Measurements from ENCODE around the gene SLC37A1.

The SLC37A1 gene

GRCh38 chr21:42515708-42516502 lies 2.3 kb downstream of the SLC37A1 start:
- TF ChIP-seq CTCF (conservative IDR thresholded peaks at IDR 0.05), result no peak
- H3K27ac ChIP-seq, result peak overlapping the region; percentile 97

- H3K27ac ChIP-seq, result peak overlapping the region; percentile 97; the same call in 1 of the 2 replicates
- TF ChIP-seq CTCF (conservative IDR thresholded peaks at IDR 0.05), result no peak
These were observed 4.6 kb downstream of the SLC37A1 start for GRCh38 chr21:42518215-42518614.

DNA sequence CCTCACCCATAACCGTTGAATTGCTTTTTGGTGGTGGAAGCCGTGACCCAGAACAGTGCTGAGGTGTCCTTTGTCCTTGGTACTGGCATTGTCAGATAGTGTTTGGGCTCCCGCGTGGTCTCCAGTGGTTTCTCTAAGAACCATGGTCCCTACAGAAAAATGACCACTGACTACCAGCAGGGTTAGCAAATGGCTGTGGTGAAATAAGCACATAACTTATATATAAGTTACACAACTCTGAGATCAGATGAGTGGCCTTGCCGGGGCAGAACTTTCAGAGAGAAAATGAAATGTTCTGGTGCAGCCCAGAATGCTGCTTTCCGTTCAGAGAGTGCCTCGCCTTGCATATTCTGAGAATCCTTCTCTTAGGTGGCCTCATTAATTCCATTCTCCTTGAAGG lies 5.0 kb downstream of the SLC37A1 start:
- TF ChIP-seq CTCF (conservative IDR thresholded peaks at IDR 0.05), result no peak
- H3K27ac ChIP-seq, result peak overlapping the region; percentile 97; the same call in 1 of the 2 replicates

DNA sequence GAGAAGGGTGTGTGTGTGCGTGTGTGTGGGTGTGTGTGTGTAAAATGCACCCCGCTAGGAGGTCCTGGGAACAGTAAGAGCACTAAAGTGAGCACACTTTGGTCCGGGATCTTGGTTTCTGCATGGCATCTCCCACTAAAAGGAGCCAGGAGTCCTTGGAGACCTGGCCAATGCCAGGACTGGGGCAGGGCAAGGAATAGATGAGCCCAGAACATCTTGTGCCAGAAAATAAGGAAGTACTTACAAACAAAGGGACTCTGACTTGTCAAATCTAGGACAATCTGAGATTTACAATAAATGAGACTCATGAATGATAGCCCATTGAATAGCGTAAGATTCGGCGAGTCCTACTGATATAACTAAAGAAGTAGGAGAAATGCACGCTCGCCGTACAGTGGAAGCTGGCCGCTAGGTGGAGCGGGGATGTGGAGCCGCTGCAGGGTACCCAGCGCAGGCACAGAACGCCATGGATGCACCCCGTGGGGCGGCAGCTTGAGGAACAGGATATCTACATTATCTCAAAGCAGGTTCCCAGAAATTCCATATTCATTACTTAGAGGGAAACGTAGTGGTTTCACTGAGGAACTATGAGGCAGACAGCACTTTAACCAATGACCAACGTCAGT lies 7.1 kb downstream of the SLC37A1 start:
- TF ChIP-seq CTCF (conservative IDR thresholded peaks at IDR 0.05), result peak; percentile 72
- H3K27ac ChIP-seq, result peak overlapping the region; percentile 97

DNA sequence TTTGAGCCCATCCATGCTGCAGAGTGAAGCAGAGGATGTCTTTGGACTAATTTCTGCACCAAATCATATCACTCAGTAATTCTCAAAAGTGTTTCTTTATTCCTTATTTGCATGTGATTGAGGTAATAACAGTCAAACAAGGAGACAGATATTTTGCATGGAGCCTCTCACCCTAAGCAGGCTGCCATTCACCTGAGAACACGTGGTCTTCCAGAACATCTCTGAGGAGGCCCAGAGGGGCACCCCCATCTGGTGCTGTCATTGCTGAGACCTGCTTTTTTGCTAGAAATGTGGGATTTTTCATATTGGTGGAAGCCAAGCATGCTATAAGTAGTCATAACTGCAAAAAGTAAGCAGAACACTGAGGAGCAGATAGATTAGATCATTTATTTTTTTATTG lies 7.7 kb downstream of the SLC37A1 start:
- H3K27ac ChIP-seq, result peak overlapping the region; percentile 97
- TF ChIP-seq CTCF (conservative IDR thresholded peaks at IDR 0.05), result no peak

GRCh38 chr21:42521805-42522204 lies 8.2 kb downstream of the SLC37A1 start:
- TF ChIP-seq CTCF (conservative IDR thresholded peaks at IDR 0.05), result no peak
- H3K27ac ChIP-seq, result peak overlapping the region; percentile 97

GRCh38 chr21:42522271-42522670 lies 8.6 kb downstream of the SLC37A1 start:
- peak overlapping the region; percentile 97 for H3K27ac ChIP-seq
- no peak for TF ChIP-seq CTCF (conservative IDR thresholded peaks at IDR 0.05)
